HepG2 (cell line): ENCODE measurements around the gene BLCAP. TPM values are rescaled to one million over a fixed set of nuclear protein-coding genes. Genes with fewer than 3 reads are reported as not detected.

ENCODE experiments used
- BHLHE40 ChIP-seq: IDR thresholded peaks from 2 replicates; pipeline ENCODE4 v1.6.1; 2011; ENCODE audit warnings: low read length, improper control_type of control experiment
- CCDC6 ChIP-seq: sonication (generic); formaldehyde crosslinking; IDR thresholded peaks from 2 replicates; pipeline ENCODE4 v1.8.1; 2022; ENCODE audit warnings: mild to moderate bottlenecking, missing genetic modification reagents, moderate library complexity
- HOXA7 ChIP-seq: sonication (generic); formaldehyde crosslinking; IDR thresholded peaks from 2 replicates; pipeline ENCODE4 v1.8.1; 2022; ENCODE audit warnings: mild to moderate bottlenecking, missing genetic modification reagents, moderate library complexity
- MEIS1 ChIP-seq: sonication (generic); formaldehyde crosslinking; IDR thresholded peaks from 2 replicates; pipeline ENCODE4 v1.9.0; 2021; ENCODE audit warnings: mild to moderate bottlenecking, missing genetic modification reagents, moderate library complexity, borderline replicate concordance
- NFIB ChIP-seq: sonication (generic); formaldehyde crosslinking; IDR thresholded peaks from 2 replicates; pipeline ENCODE4 v1.9.0; 2021; ENCODE audit warnings: missing genetic modification reagents, mild to moderate bottlenecking, borderline replicate concordance
- NONO ChIP-seq, 2 experiments: fragments of 450-650 bp in 1 of 2; sonication (generic) in 1 of 2; formaldehyde crosslinking in 1 of 2; IDR thresholded peaks in 1 of 2; conservative IDR thresholded peaks in 1 of 2; 2 replicates each; pipeline versions ENCODE4 v1.6.1 to v1.8.0; 2017 to 2022; ENCODE audit warnings: mild to moderate bottlenecking in 1 of 2, missing genetic modification reagents in 1 of 2, moderate library complexity in 1 of 2
- NR1H2 ChIP-seq: sonication (generic); formaldehyde crosslinking; IDR thresholded peaks from 2 replicates; pipeline ENCODE4 v1.8.1; 2022; ENCODE audit warnings: low read depth, missing genetic modification reagents, borderline replicate concordance
- PRDM4 ChIP-seq: sonication (generic); formaldehyde crosslinking; IDR thresholded peaks from 2 replicates; pipeline ENCODE4 v1.9.0; 2021; ENCODE audit warnings: missing genetic modification reagents, borderline replicate concordance
- RCOR2 ChIP-seq: IDR thresholded peaks from 2 replicates; pipeline ENCODE4 v1.6.1; 2016; ENCODE audit warnings: missing biosample characterization, missing genetic modification reagents
- REXO4 ChIP-seq: sonication (generic); formaldehyde crosslinking; IDR thresholded peaks from 2 replicates; pipeline ENCODE4 v1.8.0; 2022; ENCODE audit warnings: missing genetic modification reagents, mild to moderate bottlenecking, borderline replicate concordance
- ZBTB1 ChIP-seq: sonication (generic); formaldehyde crosslinking; IDR thresholded peaks from 2 replicates; pipeline ENCODE4 v1.4.0; 2020; ENCODE audit warnings: missing genetic modification reagents, borderline replicate concordance
- ZBTB3 ChIP-seq: sonication (generic); formaldehyde crosslinking; IDR thresholded peaks from 2 replicates; pipeline ENCODE4 v1.4.0; 2020; ENCODE audit warnings: low read depth, mild to moderate bottlenecking, moderate library complexity, missing genetic modification reagents, borderline replicate concordance
- ZFP36L2 ChIP-seq: sonication (generic); formaldehyde crosslinking; IDR thresholded peaks from 2 replicates; pipeline ENCODE4 v1.4.0; 2020; ENCODE audit warnings: missing genetic modification reagents
- ZNF230 ChIP-seq: sonication (generic); formaldehyde crosslinking; IDR thresholded peaks from 2 replicates; pipeline ENCODE4 v1.4.0; 2020; ENCODE audit warnings: mild to moderate bottlenecking, missing genetic modification reagents
- ZNF549 ChIP-seq: sonication (generic); formaldehyde crosslinking; IDR thresholded peaks from 2 replicates; pipeline ENCODE4 v1.5.0; 2020; ENCODE audit warnings: missing genetic modification reagents
- ZNF674 ChIP-seq: sonication (generic); formaldehyde crosslinking; IDR thresholded peaks from 2 replicates; pipeline ENCODE4 v1.5.0; 2020; ENCODE audit warnings: low read depth, mild to moderate bottlenecking, missing genetic modification reagents
- ZNF772 ChIP-seq: sonication (generic); formaldehyde crosslinking; IDR thresholded peaks from 2 replicates; pipeline ENCODE4 v1.5.0; 2020; ENCODE audit warnings: mild to moderate bottlenecking, missing genetic modification reagents
- polyA plus RNA-seq, 8 experiments: library from polyadenylated mRNA; depleted of rRNA in 3 of 8; stranded (reverse) in 7 of 8; unstranded in 1 of 8; fragments of >200 nt; fragmentation: Illumina TruSeq in 4 of 8; extraction: Trizol in 4 of 8; gene quantifications; 2 replicates each; pipeline versions ENCODE4 v1.2.1 to v1.2.3, GENCODE V29; 2011 to 2016; ENCODE audit warnings: low read depth in 4 of 8, missing spikeins in 1 of 8, mixed read lengths in 1 of 8; ENCODE audit not compliant: insufficient read depth in 1 of 8
- total RNA-seq, 5 experiments: library from RNA; depleted of rRNA; stranded (reverse); fragments of >200 nt; fragmentation: Illumina TruSeq; extraction: Trizol; gene quantifications; 2 replicates each; pipeline ENCODE4 v1.2.3, GENCODE V29; 2016; ENCODE audit warnings: low read depth in 1 of 5
- TF ChIP-seq, protein P1 (sequence below): sonication (generic); formaldehyde crosslinking; IDR thresholded peaks from 2 replicates; pipeline ENCODE4 v1.5.1; 2020; ENCODE audit warnings: mild to moderate bottlenecking, missing genetic modification reagents, borderline replicate concordance
- TF ChIP-seq, protein P2 (sequence below): sonication (generic); formaldehyde crosslinking; IDR thresholded peaks from 2 replicates; pipeline ENCODE4 v1.5.1; 2020; ENCODE audit warnings: missing genetic modification reagents, mild to moderate bottlenecking, borderline replicate concordance

Gene BLCAP
- total and polyA plus RNA-seq, 2 of the 13 experiments (the other 11 are each of a cell fraction or from before 2014, with no cell fraction given), result 52.4 to 86.8 TPM

DNA sequence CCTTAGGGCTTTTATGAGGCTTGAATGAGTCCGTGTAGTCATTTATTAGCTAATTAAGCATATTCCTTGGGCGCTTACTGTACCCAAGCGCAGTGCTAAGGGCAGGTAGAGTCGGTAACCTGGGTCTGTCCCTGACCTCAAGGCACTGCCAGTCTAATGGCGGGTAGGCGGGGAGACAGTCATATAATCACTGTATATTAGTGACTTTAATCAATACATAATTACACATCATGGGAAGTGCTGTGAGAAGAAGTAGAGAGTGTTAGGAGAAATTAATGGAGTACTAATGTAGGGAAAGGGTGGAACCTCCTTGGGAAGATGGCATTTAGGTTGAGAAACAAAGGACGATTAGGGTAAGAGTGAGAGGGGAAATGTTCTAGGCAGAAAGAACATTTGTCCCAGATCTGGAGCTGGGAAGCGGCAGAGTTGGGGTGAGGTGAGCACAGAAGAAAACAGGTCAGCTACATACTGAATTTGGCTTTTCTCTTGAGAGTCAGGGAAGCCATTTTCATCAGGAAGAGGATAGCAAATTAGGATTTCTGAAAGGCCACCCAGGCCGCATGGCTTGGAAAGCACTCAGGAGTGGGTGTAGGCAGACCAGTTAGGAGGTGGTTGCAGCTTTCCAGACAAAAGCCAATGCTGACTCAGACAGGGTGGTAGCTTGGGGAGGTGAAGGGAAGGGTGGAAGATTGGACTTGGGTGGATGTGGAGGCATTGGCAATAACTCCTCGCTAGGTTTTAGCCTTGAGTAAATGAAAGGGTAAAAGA lies 954 bp upstream of the BLCAP start (continued):
- TF ChIP-seq RCOR2, result no peak
- TF ChIP-seq, protein P1, sequence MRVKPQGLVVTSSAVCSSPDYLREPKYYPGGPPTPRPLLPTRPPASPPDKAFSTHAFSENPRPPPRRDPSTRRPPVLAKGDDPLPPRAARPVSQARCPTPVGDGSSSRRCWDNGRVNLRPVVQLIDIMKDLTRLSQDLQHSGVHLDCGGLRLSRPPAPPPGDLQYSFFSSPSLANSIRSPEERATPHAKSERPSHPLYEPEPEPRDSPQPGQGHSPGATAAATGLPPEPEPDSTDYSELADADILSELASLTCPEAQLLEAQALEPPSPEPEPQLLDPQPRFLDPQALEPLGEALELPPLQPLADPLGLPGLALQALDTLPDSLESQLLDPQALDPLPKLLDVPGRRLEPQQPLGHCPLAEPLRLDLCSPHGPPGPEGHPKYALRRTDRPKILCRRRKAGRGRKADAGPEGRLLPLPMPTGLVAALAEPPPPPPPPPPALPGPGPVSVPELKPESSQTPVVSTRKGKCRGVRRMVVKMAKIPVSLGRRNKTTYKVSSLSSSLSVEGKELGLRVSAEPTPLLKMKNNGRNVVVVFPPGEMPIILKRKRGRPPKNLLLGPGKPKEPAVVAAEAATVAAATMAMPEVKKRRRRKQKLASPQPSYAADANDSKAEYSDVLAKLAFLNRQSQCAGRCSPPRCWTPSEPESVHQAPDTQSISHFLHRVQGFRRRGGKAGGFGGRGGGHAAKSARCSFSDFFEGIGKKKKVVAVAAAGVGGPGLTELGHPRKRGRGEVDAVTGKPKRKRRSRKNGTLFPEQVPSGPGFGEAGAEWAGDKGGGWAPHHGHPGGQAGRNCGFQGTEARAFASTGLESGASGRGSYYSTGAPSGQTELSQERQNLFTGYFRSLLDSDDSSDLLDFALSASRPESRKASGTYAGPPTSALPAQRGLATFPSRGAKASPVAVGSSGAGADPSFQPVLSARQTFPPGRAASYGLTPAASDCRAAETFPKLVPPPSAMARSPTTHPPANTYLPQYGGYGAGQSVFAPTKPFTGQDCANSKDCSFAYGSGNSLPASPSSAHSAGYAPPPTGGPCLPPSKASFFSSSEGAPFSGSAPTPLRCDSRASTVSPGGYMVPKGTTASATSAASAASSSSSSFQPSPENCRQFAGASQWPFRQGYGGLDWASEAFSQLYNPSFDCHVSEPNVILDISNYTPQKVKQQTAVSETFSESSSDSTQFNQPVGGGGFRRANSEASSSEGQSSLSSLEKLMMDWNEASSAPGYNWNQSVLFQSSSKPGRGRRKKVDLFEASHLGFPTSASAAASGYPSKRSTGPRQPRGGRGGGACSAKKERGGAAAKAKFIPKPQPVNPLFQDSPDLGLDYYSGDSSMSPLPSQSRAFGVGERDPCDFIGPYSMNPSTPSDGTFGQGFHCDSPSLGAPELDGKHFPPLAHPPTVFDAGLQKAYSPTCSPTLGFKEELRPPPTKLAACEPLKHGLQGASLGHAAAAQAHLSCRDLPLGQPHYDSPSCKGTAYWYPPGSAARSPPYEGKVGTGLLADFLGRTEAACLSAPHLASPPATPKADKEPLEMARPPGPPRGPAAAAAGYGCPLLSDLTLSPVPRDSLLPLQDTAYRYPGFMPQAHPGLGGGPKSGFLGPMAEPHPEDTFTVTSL (CRISPR knock-in tag), result no peak
- no peak for TF ChIP-seq MEIS1 (CRISPR knock-in tag)
- TF ChIP-seq ZNF674, result no peak
- no peak for TF ChIP-seq ZNF772 (CRISPR knock-in tag)
- peak; percentile 79; the same call in 1 of the 2 replicates for TF ChIP-seq REXO4 (CRISPR knock-in tag)
- TF ChIP-seq, protein P2, sequence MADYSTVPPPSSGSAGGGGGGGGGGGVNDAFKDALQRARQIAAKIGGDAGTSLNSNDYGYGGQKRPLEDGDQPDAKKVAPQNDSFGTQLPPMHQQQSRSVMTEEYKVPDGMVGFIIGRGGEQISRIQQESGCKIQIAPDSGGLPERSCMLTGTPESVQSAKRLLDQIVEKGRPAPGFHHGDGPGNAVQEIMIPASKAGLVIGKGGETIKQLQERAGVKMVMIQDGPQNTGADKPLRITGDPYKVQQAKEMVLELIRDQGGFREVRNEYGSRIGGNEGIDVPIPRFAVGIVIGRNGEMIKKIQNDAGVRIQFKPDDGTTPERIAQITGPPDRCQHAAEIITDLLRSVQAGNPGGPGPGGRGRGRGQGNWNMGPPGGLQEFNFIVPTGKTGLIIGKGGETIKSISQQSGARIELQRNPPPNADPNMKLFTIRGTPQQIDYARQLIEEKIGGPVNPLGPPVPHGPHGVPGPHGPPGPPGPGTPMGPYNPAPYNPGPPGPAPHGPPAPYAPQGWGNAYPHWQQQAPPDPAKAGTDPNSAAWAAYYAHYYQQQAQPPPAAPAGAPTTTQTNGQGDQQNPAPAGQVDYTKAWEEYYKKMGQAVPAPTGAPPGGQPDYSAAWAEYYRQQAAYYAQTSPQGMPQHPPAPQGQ (CRISPR knock-in tag), result no peak
- TF ChIP-seq NONO (IDR thresholded peaks at IDR 0.05), result no peak
- TF ChIP-seq NONO (CRISPR knock-in tag; conservative IDR thresholded peaks at IDR 0.05), result no peak
- no peak for TF ChIP-seq NR1H2 (CRISPR knock-in tag)
- TF ChIP-seq ZNF230 (CRISPR knock-in tag), result no peak
- TF ChIP-seq HOXA7 (CRISPR knock-in tag), result no peak
- TF ChIP-seq ZBTB1 (CRISPR knock-in tag), result no peak
- TF ChIP-seq PRDM4, result no peak
- no peak for TF ChIP-seq ZNF549 (CRISPR knock-in tag)
- TF ChIP-seq CCDC6 (CRISPR knock-in tag), result no peak
- no peak for TF ChIP-seq BHLHE40
- TF ChIP-seq ZBTB3 (CRISPR knock-in tag), result no peak
- TF ChIP-seq NFIB, result no peak
- TF ChIP-seq ZFP36L2 (CRISPR knock-in tag), result no peak
